Upper lobe of right lung (tissue), 1 donor: Measurements from ENCODE around the gene HCRTR1. TPM values are rescaled to one million over a fixed set of nuclear protein-coding genes. Genes with fewer than 3 reads are reported as not detected.

Source experiments
- ATAC-seq: fragments of 200-7000 bp; cut with Tn5 transposase; one replicate; pipeline ENCODE4 v1.9.1; 2020; ENCODE audit warnings: mild to moderate bottlenecking, moderate library complexity
- DNase-seq: peaks from one replicate; pipeline ENCODE4 v3.0.0-alpha.2; 2020
- H3K27ac ChIP-seq: fragments of 200-600 bp; one replicate; pipeline ENCODE4 v1.8.0; 2022
- H3K27me3 ChIP-seq: fragments of 200-600 bp; one replicate; pipeline ENCODE4 v1.8.0; 2022; ENCODE audit warnings: mild to moderate bottlenecking
- H3K36me3 ChIP-seq: fragments of 200-600 bp; one replicate; pipeline ENCODE4 v1.8.0; 2022
- H3K4me1 ChIP-seq: fragments of 200-600 bp; one replicate; pipeline ENCODE4 v1.8.0; 2022
- H3K4me3 ChIP-seq: fragments of 200-600 bp; one replicate; pipeline ENCODE4 v1.8.0; 2022; ENCODE audit warnings: mild to moderate bottlenecking
- H3K9me3 ChIP-seq: fragments of 200-600 bp; one replicate; pipeline ENCODE4 v1.8.0; 2022
- intact Hi-C: fragments of 100-400 bp; cut with DNase I; formaldehyde crosslinking; loops from one replicate; pipeline ENCODE4 v1.11.0; 2022
- long read RNA-seq: library from polyadenylated mRNA; unstranded; transcript quantifications from one replicate; pipeline ENCODE4 v2.0.0, GENCODE V29; 2021
- total RNA-seq: library from RNA; stranded (reverse); fragmentation: NEBNext Ultra II Directional; extraction: Animal tissue kit (Norgen Biotek cat#: 25700); gene quantifications from one replicate; pipeline ENCODE4 v1.2.1, GENCODE V29; 2021
- TF ChIP-seq, protein P1 (sequence below): fragments of 200-600 bp; IDR thresholded peaks from one replicate; pipeline ENCODE4 v1.8.0; 2022; ENCODE audit warnings: antibody characterized with exemption
- donor health status: DM: no; HTN: yes; CAD: no; lungs with severe emphysema.

HCRTR1 gene
- total RNA-seq, result not detected
- long read RNA-seq, partial matches to known transcripts, result 0 of 12 reads
- long read RNA-seq, other reads (novel, unspliced or antisense), result 12 of 12 reads

DNA sequence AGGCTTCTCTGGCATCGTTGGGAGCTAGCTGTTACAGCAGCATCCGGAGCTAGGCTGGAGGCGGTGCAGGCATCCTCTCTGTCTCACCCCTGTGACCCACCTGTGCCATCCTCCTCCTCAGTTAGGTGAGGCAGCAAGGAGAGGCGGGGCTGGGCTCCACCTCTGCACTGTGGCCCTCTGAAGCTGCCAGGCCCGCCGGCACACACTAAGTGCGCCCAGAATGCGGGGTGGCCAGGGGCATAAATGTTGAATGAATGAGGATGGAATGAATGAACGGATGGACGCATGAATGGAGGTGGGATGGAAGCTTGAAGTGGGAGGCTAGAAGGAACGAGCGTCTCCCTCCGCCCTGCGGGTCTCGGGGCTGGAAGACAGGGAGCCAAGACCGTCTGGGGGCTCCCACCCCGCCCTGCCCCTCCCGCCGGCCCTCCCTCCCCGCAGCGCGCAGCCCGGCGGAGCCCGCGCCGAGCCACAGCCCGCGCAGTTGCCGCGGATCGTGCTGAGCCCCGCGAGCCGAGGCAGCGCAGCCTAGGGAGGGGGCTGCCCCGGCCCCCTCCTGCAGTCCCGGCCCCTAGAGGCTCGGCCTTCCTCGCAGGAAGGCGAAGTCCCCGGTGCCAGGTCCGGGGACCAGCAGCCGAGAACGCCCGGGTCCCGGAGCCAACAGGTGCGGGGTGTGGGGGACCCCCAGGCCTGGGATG lies at the start of gene HCRTR1:
Gene HCRTR1, plus strand, starts transcription at position 472 of the 698 bp plus-strand sequence. CDS start 1,504 bp downstream, outside the sequence.
- ATAC-seq, result peak; percentile 6
- DNase-seq, result no peak
- no peaks in the 10 kb centered on the region for H3K9me3 ChIP-seq
- intact Hi-C loops, result loop anchor here (10.0 kb wide), 1 partner anchor 53 kb away; no protein-coding TSS in a partner anchor
- no peaks in the 10 kb centered on the region for H3K36me3 ChIP-seq
- H3K4me3 ChIP-seq, result peak within 1 kb of the TSS; percentile 55
- TF ChIP-seq, protein P1, sequence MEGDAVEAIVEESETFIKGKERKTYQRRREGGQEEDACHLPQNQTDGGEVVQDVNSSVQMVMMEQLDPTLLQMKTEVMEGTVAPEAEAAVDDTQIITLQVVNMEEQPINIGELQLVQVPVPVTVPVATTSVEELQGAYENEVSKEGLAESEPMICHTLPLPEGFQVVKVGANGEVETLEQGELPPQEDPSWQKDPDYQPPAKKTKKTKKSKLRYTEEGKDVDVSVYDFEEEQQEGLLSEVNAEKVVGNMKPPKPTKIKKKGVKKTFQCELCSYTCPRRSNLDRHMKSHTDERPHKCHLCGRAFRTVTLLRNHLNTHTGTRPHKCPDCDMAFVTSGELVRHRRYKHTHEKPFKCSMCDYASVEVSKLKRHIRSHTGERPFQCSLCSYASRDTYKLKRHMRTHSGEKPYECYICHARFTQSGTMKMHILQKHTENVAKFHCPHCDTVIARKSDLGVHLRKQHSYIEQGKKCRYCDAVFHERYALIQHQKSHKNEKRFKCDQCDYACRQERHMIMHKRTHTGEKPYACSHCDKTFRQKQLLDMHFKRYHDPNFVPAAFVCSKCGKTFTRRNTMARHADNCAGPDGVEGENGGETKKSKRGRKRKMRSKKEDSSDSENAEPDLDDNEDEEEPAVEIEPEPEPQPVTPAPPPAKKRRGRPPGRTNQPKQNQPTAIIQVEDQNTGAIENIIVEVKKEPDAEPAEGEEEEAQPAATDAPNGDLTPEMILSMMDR, result no peak
- H3K27me3 ChIP-seq, result peaks cover 24% of the 10 kb centered on the region
- no peak within 1 kb of the TSS for H3K27ac ChIP-seq
- peaks cover 4% of the 10 kb centered on the region for H3K4me1 ChIP-seq

DNA sequence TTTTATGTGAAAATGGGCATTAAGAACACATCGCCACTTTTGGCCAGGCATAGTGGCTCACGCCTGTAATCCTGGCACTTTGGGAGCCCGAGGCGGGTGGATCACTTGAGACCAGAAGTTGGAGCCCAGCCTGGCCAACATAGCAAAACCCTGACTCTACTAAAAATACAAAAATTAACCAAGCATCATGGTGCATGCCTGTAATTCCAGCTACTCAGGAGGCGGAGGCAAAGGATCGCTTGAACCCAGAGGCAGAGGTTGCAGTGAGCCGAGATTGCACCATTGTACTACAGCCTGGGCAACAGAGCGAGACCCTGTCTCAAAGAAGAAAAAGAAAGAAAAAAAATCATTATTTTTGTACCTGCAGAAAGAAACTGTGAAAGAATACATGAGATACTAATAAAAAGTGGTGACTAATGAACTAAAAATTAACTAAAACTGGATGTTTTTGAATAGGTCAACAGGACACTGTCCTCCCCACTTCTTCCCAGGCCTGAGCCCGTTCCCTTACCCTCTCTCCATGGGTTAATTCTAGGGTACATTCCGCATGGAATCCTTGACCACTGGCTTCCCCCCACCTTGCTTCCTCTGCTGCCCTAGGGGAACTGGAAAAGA lies 49.4 kb upstream of the HCRTR1 start:
- intact Hi-C loops, result loop anchor here (10.0 kb wide), 1 partner anchor 47 kb away; the partner anchor contains the start of gene HCRTR1
- Histone ChIP-seq H3K27me3 (no peaks in the 10 kb centered on the region), H3K36me3 (no peaks in the 10 kb centered on the region), H3K4me1 (peaks cover 16% of the 10 kb centered on the region), H3K4me3 (no peak overlapping the region), H3K9me3 (no peaks in the 10 kb centered on the region), H3K27ac (no peak overlapping the region)
- TF ChIP-seq, protein P1, result no peak
- DNase-seq, result no peak
- ATAC-seq, result no peak

DNA sequence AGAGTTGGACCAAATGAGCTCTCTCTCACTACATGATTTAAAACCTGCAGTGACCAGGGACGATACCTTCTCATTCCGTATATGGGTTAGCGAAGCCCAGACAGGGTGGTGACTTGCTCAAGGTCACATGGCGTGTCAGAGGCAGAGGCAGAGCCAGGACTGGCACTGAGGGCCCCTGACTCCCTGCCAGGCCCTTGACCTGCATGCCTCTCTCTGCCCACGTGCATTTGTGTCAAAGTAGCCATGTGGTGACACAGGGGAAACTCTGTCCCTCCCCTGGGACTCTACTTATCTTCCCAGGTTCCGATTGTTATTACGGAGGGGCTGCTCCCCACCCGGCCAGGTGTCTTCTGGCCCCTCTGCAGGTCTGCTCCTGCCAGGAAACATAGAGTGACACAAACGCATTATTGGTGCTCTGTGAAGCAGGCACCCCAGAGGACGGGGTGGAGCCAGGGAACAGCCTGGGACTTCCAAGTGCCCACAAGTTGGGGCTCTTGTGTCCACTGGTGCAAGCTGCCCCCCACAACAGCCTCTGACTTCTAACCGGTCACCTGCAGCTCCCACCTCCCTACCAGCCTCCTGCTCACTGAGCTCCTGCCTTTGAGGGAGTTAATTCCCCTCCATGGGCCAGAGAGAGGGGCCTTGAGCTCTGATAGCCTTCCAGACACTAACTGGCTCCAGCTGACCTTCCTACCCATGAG lies 48.4 kb upstream of the HCRTR1 start:
- Histone ChIP-seq H3K27me3 (no peaks in the 10 kb centered on the region), H3K27ac (no peak overlapping the region), H3K4me3 (no peak overlapping the region), H3K4me1 (peaks cover 26% of the 10 kb centered on the region), H3K9me3 (no peaks in the 10 kb centered on the region), H3K36me3 (no peaks in the 10 kb centered on the region)
- peak; percentile 87 for DNase-seq
- intact Hi-C loops, result loop anchor here (10.0 kb wide), 1 partner anchor 46 kb away; the partner anchor contains the start of gene HCRTR1
- ATAC-seq, result peak; percentile 82
- TF ChIP-seq, protein P1, result no peak

DNA sequence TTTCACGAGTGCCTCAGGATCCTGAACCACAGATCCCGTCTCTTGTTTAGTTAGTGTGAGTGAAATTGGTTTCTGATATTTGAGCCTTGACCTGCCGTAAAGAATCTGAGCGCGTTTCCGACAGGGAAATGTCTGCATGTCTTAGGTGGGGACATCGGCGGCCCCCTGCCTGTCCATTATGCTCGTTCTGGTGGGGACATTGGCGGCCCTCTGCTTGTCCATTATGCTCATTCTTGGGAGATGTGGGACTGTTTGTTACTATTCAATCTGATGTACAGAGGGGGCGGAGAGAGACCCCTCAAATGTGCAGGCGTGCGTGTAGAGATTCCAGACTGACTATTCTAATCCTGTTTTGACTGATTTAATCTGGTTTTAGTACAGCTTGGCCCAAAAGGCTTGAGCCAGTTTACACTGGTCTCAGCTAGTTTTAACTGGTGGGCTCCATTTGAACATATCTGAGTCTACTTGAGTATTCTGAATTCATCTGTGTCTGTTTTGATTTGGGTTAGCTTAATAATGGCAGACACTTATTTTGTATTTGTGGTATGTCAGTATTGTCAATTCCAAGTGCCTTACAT lies 47.8 kb upstream of the HCRTR1 start:
- intact Hi-C loops, result loop anchor here (10.0 kb wide), 1 partner anchor 45 kb away; the partner anchor contains the start of gene HCRTR1
- peaks cover 32% of the 10 kb centered on the region for H3K4me1 ChIP-seq
- no peaks in the 10 kb centered on the region for H3K27me3 ChIP-seq
- ATAC-seq, result no peak
- H3K27ac ChIP-seq, result no peak overlapping the region
- no peak for DNase-seq
- no peaks in the 10 kb centered on the region for H3K9me3 ChIP-seq
- TF ChIP-seq, protein P1, result no peak
- no peaks in the 10 kb centered on the region for H3K36me3 ChIP-seq
- H3K4me3 ChIP-seq, result no peak overlapping the region

DNA sequence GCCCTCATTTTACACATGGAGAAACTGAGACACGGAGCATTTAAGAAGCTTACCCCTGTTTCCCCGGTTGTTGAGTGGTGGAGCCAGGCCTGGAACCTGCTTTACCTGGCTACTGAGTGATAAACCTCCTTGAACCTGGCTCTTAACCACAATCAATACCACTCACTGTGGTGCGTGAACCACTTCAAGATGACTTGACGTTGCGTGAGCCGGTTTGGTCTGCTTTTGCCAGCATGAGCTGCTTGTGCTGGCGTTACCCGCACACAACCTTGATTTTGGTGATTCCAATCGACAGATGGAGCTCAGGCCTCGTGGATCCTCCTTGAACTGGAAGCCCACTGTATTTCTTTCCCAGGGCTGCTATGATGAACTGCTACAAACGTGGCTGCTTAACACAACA lies 47.3 kb upstream of the HCRTR1 start:
- Histone ChIP-seq H3K9me3 (no peaks in the 10 kb centered on the region), H3K27ac (no peak overlapping the region), H3K4me3 (no peak overlapping the region), H3K36me3 (no peaks in the 10 kb centered on the region), H3K27me3 (no peaks in the 10 kb centered on the region), H3K4me1 (peaks cover 38% of the 10 kb centered on the region)
- intact Hi-C loops, result no loop called here
- no peak for ATAC-seq
- TF ChIP-seq, protein P1, result no peak
- DNase-seq, result peak; percentile 31
